GM23248 (cell line): ENCODE data around the gene ALG2. TPM values are rescaled to one million over a fixed set of nuclear protein-coding genes. Genes with fewer than 3 reads are reported as not detected.
"Not testable (repeated sequence)": the region's sequence is repeated elsewhere in the genome, so short reads cannot be mapped to it uniquely, and the experiment has no call there.

Experiments used
- DNase-seq: peaks from one replicate; pipeline ENCODE4 v3.0.0-alpha.2; 2015
- H2AFZ ChIP-seq: fragments of 200-600 bp; sonication (generic); 2 replicates; pipeline ENCODE4 v1.6.1; 2016; ENCODE audit warnings: antibody characterized with exemption
- H3F3A ChIP-seq: fragments of 200-600 bp; sonication (generic); 2 replicates; pipeline ENCODE4 v1.6.1; 2016; ENCODE audit warnings: mild to moderate bottlenecking, antibody characterized with exemption, mixed run types; ENCODE audit not compliant: insufficient read depth
- H3K27ac ChIP-seq: fragments of 200-600 bp; sonication (generic); 2 replicates; pipeline ENCODE4 v1.5.1; 2016; ENCODE audit warnings: mild to moderate bottlenecking
- H3K27me3 ChIP-seq: fragments of 200-600 bp; sonication (generic); replicated peaks from 2 replicates; pipeline ENCODE4 v1.6.1; 2016; ENCODE audit warnings: mild to moderate bottlenecking; ENCODE audit not compliant: insufficient read depth
- H3K36me3 ChIP-seq: fragments of 200-600 bp; sonication (generic); 2 replicates; pipeline ENCODE4 v1.6.1; 2016; ENCODE audit warnings: low read depth, mild to moderate bottlenecking
- H3K4me1 ChIP-seq: fragments of 200-600 bp; sonication (generic); 2 replicates; pipeline ENCODE4 v1.6.1; 2016; ENCODE audit warnings: mild to moderate bottlenecking; ENCODE audit not compliant: insufficient read depth
- H3K4me2 ChIP-seq: fragments of 200-600 bp; sonication (generic); one replicate; pipeline ENCODE4 v1.6.1; 2016; ENCODE audit warnings: mild to moderate bottlenecking; ENCODE audit not compliant: unreplicated experiment
- H3K4me3 ChIP-seq: fragments of 200-600 bp; sonication (generic); 2 replicates; pipeline ENCODE4 v1.5.1; 2016; ENCODE audit warnings: mild to moderate bottlenecking
- H3K79me2 ChIP-seq: fragments of 200-600 bp; sonication (generic); 2 replicates; pipeline ENCODE4 v1.6.1; 2016; ENCODE audit warnings: mild to moderate bottlenecking; ENCODE audit not compliant: insufficient read depth
- H3K9ac ChIP-seq: fragments of 200-600 bp; sonication (generic); 2 replicates; pipeline ENCODE4 v1.6.1; 2016; ENCODE audit warnings: mild to moderate bottlenecking
- H3K9me2 ChIP-seq: fragments of 200-600 bp; sonication (generic); 2 replicates; pipeline ENCODE4 v1.6.1; 2016; ENCODE audit warnings: mixed run types, mild to moderate bottlenecking, moderate library complexity; ENCODE audit not compliant: insufficient read depth
- H3K9me3 ChIP-seq: fragments of 200-600 bp; sonication (generic); one replicate; pipeline ENCODE4 v1.6.1; 2017; ENCODE audit warnings: low read depth
- H4K20me1 ChIP-seq: fragments of 200-600 bp; sonication (generic); 2 replicates; pipeline ENCODE4 v1.6.0; 2016; ENCODE audit not compliant: insufficient read depth
- EZH2 ChIP-seq: fragments of 200-600 bp; sonication (generic); IDR thresholded peaks from 2 replicates; pipeline ENCODE4 v1.6.1; 2018; ENCODE audit warnings: antibody characterized with exemption, mild to moderate bottlenecking; ENCODE audit not compliant: insufficient read depth, poor library complexity, severe bottlenecking
- EZH2phosphoT487 ChIP-seq: fragments of 200-600 bp; sonication (generic); IDR thresholded peaks from 2 replicates; pipeline ENCODE4 v1.6.1; 2018; ENCODE audit warnings: antibody characterized with exemption, moderate library complexity, mild to moderate bottlenecking, low read depth; ENCODE audit not compliant: insufficient read depth
- WGBS, 2 experiments: methylation state at CpG; one replicate each; pipeline ENCODE4 v1.1.6; 2015 to 2017; ENCODE audit warnings: low lambda C conversion rate in 2 of 2, low coverage in 1 of 2; ENCODE audit errors: missing lambda C conversion rate in 2 of 2; 5-methylcytosine and 5-hydroxymethylcytosine counted together
- in situ Hi-C: fragments of 300-500 bp; cut with MboI; formaldehyde crosslinking; loops from 2 replicates; pipeline ENCODE4 v1.15.0; 2020
- polyA plus RNA-seq: library from polyadenylated mRNA; unstranded; fragments of >200 nt; fragmentation: Nextera tagmentation; extraction: Ambion mirVana; gene quantifications from 2 replicates; pipeline ENCODE4 v1.2.1, GENCODE V29; 2016
- total RNA-seq: library from RNA; depleted of rRNA; stranded (reverse); fragments of >200 nt; shearing (Covaris generic); gene quantifications from 2 replicates; pipeline ENCODE4 v1.2.3, GENCODE V29; 2014

ALG2 gene
- total and polyA plus RNA-seq, 2 experiments from 2014 or later, result 59.5 to 65.8 TPM

DNA sequence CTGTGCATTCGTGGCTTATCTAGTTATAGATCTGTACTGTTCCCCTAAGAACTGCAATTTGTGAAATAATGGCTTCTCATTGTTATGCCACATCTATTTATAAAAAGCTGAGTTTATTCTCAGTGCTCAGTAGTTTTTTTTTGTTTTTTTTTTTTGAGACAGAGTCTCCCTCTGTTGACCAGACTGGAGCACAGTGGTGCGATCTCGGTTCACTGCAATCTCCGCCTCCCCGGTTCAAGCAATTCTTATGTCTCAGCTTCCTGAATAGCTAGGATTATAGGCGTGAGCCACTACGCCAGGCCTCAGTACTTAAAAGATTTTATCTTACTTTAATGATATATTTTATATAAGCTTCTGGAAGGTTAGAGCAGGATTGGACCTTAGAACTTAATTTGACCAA is 19.4 kb upstream of the ALG2 start:
- no peaks in the 10 kb centered on the region for H3K36me3 ChIP-seq
- peaks cover 20% of the 10 kb centered on the region for H3F3A ChIP-seq
- H3K79me2 ChIP-seq, result no peaks in the 10 kb centered on the region
- no peak overlapping the region for H3K4me2 ChIP-seq
- no peaks in the 10 kb centered on the region for H3K9me3 ChIP-seq
- H3K4me1 ChIP-seq, result peaks cover 17% of the 10 kb centered on the region
- no peak overlapping the region for H3K9ac ChIP-seq
- H4K20me1 ChIP-seq, result no peaks in the 10 kb centered on the region
- no peak overlapping the region for H2AFZ ChIP-seq
- no peak for DNase-seq
- H3K27me3 ChIP-seq, result no peaks in the 10 kb centered on the region
- no peak overlapping the region for H3K4me3 ChIP-seq
- no peaks in the 10 kb centered on the region for H3K9me2 ChIP-seq
- no peak overlapping the region for H3K27ac ChIP-seq
- 98 to 99% methylated on average over 7 of the region's 7 CpGs for WGBS, 2 experiments
- TF ChIP-seq EZH2, result no peak
- TF ChIP-seq EZH2phosphoT487, result no peak
- in situ Hi-C loops, result no loop called here

DNA sequence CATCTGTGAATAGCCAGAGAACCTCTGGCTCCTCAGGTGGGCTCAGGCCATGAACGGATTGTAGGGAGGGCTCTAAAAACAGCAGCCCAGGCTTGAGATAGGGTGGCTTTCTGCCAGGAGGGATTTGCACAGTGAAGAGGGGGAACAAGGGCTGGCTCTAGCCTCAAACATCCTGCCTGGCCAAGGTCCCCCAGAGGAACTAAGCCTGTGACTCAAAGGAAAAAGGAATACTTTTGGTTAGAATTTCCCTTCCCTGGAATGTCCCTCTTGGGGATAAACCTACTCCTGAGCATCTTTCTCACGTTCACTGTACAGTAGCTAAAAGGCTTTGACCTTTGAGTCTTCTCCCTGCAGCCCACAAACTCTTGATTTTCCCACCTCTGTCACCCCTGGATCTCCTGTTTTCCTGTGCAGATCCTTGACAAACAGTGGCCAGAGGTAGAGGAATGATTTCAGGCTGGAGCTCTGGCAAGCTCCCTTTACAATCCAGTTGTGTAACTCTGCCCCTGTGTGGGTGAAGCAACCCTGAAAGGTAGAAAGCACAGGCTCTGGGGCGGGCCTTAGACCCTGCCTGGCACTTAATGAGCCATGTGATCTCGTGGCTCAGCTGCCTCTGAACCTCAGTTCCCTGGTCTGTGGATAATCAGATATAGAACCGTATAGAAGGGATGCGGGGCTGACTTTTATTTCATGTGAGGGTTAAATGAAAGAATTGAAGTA is 17.8 kb upstream of the ALG2 start:
- Histone ChIP-seq H3K4me2 (peak overlapping the region; percentile 50), H3K9ac (no peak overlapping the region), H3K79me2 (no peaks in the 10 kb centered on the region), H3F3A (peaks cover 24% of the 10 kb centered on the region), H3K4me3 (no peak overlapping the region), H2AFZ (no peak overlapping the region), H4K20me1 (no peaks in the 10 kb centered on the region), H3K9me2 (no peaks in the 10 kb centered on the region), H3K4me1 (peaks cover 17% of the 10 kb centered on the region), H3K36me3 (no peaks in the 10 kb centered on the region), H3K27ac (peak overlapping the region; percentile 59), H3K27me3 (no peaks in the 10 kb centered on the region), H3K9me3 (no peaks in the 10 kb centered on the region)
- WGBS, 2 experiments, result 45 to 56% methylated on average over 6 of the region's 6 CpGs
- TF ChIP-seq EZH2, result no peak
- no peak for TF ChIP-seq EZH2phosphoT487
- in situ Hi-C loops, result no loop called here
- peak; percentile 81 for DNase-seq

DNA sequence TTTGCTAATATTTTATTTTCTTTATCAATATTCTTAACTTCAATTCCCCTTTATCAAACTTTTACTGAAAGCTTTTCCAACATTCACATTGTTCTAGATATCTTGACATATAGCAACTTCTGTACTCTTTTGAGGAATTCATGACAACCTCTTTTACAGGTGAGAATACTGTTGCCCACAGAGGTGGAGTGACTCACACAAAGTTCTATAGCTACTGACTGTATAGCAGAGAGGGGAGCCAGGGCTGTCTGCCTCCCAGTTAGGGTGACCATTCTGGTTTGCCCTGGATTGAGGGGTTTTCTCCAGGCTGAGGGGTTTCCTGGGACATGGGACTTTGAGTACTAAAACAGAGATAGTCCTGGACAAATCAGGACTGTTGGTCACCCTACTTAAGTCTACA is 16.6 kb upstream of the ALG2 start:
- no peaks in the 10 kb centered on the region for H3K9me3 ChIP-seq
- H3K27ac ChIP-seq, result no peak overlapping the region
- H3K9ac ChIP-seq, result no peak overlapping the region
- in situ Hi-C loops, result no loop called here
- no peak for TF ChIP-seq EZH2phosphoT487
- TF ChIP-seq EZH2, result no peak
- peaks cover 26% of the 10 kb centered on the region for H3F3A ChIP-seq
- H3K4me2 ChIP-seq, result no peak overlapping the region
- DNase-seq, result no peak
- H3K36me3 ChIP-seq, result 0 out of 2 replicates have a peak, but pooled peaks cover 5% of the 10 kb centered on the region
- peaks cover 17% of the 10 kb centered on the region for H3K4me1 ChIP-seq
- H3K27me3 ChIP-seq, result no peaks in the 10 kb centered on the region
- no peak overlapping the region for H3K4me3 ChIP-seq
- peaks cover 2% of the 10 kb centered on the region; the same call in 1 of the 2 replicates for H4K20me1 ChIP-seq
- H2AFZ ChIP-seq, result no peak overlapping the region
- no peaks in the 10 kb centered on the region for H3K9me2 ChIP-seq
- no peaks in the 10 kb centered on the region for H3K79me2 ChIP-seq

DNA sequence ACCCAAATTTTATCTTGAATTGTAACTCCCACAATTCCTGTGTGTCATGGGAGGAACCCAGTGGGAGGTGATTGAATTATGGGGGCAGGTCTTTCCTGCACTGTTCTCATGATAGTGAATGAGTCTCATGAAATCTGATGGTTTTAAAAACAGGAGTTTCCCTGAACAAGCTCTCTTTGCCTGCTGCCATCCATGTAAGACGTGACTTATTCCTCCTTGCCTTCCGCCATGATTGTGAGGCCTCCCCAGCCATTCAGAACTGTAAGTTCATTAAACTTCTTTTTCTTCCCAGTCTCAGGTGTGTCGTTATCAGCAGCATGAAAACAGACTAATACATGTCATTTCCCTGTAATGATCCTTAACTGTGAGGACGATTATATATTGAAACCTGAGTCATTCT is 16.1 kb upstream of the ALG2 start:
- H3K9ac ChIP-seq, H3K4me3 ChIP-seq, H3K9me2 ChIP-seq, DNase-seq, H3K27ac ChIP-seq, H3K36me3 ChIP-seq, H3K79me2 ChIP-seq, H3K27me3 ChIP-seq, in situ Hi-C loops, H4K20me1 ChIP-seq, H3K9me3 ChIP-seq, H3K4me2 ChIP-seq, H2AFZ ChIP-seq: not testable (repeated sequence)
- WGBS, 2 experiments, result 91 to 92% methylated on average over 4 of the region's 4 CpGs
- Histone ChIP-seq H3K4me1 (peaks cover 17% of the 10 kb centered on the region), H3F3A (peaks cover 31% of the 10 kb centered on the region)

DNA sequence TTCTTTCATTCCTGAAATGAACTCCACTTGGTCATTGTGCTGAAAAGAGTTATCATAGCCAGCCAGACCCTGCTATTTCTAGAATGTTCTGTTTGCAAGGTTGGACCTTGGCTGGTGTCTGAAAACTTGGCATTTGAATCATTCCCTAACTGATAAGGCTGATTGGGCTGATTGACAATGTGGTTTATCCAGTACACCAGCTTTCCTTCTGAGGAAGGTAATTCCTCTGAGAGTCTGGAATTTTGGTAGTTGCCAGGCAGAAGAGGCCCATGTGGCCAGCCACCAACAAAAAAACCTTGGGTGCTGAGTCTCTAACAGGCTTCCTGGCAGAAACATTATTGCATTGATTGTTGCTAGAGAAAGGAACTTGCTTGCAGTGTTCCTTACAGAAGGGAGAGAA is 15.6 kb upstream of the ALG2 start:
- Histone ChIP-seq H3K9me3 (no peaks in the 10 kb centered on the region), H3K27me3 (no peaks in the 10 kb centered on the region), H3K36me3 (peaks cover 14% of the 10 kb centered on the region), H3K79me2 (no peaks in the 10 kb centered on the region), H3K9ac (no peak overlapping the region), H3K9me2 (no peaks in the 10 kb centered on the region), H2AFZ (no peak overlapping the region), H3K27ac (no peak overlapping the region), H4K20me1 (peaks cover 3% of the 10 kb centered on the region; the same call in 1 of the 2 replicates), H3K4me1 (peaks cover 17% of the 10 kb centered on the region), H3F3A (peaks cover 36% of the 10 kb centered on the region), H3K4me2 (no peak overlapping the region), H3K4me3 (no peak overlapping the region)
- in situ Hi-C loops, result no loop called here
- TF ChIP-seq EZH2 (no peak), EZH2phosphoT487 (no peak)
- no peak for DNase-seq
